GM19328 (cell line): Measurements from ENCODE around the gene ACSL6.

Experiments used
- ATAC-seq: cut with Tn5 transposase; IDR thresholded peaks from one replicate; pipeline ENCODE4 v1.9.1; 2021; ENCODE audit warnings: mild to moderate bottlenecking, moderate library complexity; ENCODE audit not compliant: unreplicated experiment

Gene ACSL6

DNA sequence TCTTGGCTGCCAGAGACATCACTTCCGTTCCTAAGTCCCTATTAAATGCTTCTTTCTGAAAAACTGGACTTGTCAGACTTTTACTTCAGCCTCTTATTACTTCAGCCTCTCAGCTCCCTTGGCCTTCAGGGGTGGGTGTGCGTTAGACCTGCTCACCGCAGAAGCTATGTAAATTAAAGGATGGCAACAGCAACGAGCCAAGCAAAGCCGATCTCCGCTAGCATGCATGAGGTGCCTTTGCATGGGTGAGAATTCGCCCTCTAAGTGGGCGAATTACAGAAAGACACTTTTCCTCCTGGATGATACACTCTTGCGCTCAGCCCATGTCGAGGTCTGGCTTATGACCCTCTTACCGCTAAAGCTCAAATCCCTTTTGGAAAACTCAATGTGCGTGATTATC lies 38.1 kb upstream of the ACSL6 start:
- no peak for ATAC-seq

DNA sequence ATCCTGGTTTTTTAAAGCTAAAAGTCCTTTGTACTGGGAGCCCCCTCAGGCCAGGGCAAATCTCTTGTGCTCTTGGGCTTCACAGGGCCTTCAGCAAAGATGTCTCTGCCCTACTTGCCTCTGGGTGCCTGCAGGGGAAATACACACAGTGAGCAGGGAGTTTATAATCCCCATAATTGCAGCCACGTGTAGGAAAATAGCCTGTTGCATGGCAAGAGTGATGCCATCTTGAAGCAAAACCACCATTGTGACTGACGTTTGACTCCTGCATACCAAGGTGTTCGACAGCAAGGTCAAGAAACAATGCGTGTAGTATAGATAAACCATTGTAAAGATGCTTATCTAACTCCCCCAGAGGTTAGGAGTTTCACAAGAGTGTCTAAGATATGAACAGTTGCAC lies 37.6 kb upstream of the ACSL6 start:
- no peak for ATAC-seq

DNA sequence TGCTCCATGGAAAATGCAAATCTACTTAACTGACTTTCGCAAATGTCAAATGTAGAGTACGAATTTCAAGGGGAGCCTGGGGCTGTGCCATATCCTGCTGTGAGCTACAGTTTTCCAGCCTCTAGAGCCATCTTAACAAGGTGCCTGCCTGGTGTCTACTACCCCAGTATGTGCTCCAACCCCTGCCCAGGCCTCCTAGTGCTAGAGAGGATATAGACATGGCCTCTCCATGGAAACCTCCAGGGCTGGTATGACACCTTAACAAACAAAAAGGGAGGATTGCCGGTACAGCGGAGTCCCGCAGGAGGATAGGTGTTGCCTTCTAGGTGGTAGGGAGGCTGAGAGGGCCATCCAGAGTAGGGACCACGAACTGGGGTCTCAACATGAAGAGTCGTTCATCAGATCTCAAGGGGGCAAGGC lies 35.4 kb upstream of the ACSL6 start:
- no peak for ATAC-seq

DNA sequence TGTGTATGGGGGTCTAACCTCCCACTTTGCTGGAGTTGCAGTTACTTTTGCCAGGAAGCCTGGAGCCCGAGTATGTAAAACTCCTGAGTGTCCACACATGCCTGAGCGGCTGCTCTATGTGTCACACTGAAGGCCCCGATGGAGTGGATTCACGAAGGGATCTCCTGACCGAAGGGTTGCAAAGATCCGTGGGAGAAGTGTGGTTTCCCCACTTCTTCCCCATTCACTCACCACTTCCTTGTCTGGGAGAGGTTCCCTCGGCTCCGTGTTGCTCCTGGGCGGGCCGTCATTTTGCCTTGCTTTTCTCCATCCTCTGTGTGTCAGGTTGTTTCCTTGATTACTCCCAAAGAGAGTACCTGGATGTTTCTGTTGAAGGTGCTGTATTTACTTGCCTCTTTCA lies 32.7 kb upstream of the ACSL6 start:
- no peak for ATAC-seq

DNA sequence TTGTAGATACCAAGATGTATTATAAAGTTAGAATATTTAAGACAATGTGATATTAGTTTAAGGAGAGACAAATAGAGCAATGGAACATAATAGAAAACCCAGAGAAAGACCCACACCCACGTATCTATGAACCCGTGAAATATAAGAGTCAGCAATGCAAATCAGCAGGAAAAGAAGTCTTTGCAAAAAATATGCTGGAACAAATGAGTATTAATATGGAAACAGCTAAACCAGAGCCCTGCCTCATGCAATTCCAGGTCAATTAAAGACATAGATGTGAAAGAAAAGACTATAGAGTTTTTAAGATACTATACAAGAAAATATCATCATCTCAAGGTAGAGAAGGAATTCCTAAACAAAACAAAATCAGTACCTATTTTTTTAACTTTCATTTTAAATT lies 25.9 kb upstream of the ACSL6 start:
- no peak for ATAC-seq

DNA sequence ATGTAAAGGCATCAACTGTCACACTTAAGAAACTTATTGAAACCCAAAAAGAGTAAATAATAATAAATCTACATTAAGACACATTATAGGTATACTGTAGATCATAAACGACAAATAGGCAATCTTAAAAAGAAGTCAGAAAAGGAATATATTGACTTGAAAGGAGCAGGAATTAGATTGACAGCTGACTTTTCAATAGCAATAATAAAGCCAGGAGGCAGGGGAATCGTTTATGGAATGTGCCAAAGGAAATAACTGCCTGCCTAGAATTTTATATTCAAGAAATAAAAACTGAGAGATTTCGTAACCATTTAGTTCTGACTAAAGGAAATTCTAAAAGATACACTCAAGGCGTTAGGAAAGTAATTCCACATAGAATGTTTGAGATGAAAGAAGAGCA lies 21.7 kb upstream of the ACSL6 start:
- ATAC-seq, result no peak

DNA sequence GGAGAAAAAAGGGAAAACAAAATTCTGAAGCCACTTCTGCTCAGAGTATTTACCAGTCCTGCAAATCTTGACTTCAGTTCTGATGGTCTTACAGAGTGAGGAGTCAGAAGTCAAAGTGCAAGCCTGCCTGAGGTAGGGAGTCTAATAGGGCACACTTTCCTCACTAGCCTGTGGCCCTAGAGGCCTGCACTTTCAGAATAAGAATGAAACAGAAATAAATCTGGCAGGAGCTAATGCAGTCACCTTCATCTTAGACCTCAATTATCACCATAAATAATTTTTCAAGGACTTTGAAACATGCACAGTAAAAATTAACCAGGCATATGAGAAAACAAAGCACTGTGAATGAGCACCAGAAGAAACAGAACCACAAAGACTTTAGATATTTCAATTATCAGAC lies 20.7 kb upstream of the ACSL6 start:
- ATAC-seq, result no peak

DNA sequence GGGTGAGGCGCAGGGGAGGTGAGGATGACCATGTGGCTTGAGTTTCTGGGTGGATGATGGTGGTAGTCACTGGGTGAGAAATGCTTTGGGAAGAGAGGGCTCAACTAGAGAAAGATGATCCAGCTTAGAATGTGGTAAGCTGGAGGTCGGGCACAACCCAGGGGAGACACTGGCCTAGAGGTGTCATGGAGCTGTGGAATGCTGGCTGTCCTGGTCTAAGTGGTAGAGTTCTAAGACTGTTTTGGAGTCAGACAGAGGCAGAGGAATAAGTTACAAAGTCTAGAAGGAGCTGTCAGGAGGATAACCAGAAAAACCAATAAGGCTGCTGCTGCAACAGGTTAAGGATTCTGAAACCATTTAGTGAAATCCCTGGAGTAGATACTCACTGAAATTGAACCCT lies 19.2 kb upstream of the ACSL6 start:
- ATAC-seq, result no peak

DNA sequence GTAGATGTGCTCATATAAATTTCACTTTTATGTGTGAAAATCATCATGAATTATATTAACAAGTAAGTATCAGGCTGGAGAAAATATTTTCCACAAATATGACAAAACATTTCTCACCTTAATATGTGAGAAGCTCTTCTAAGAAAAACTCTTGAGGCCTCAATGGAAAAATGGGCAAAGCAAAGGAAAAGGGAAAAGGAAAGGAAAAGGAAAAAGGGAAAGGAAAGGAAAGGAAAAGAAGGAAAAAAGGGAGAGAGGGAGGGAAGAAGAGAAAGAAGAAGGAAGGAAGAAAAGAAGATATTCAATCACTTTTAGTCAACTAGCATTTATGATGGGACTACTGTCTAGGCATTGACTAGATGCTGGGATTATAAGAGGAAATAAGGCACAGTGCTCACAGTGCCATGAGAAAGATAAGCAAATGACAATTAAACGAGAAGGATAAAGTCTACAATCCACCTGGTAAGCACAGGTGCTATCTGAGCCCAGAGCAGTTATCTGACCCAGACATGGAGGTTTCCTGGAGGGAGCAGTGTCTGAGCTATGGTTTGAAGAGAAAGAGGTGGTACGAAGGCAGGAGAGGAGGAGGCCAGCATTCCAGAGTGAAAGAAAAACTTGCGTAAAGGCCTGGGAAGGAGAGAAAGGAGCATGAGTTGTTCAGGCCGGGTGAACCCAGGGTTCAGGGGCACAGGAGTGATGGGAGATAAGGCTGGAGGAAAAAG lies 18.3 kb upstream of the ACSL6 start:
- no peak for ATAC-seq

DNA sequence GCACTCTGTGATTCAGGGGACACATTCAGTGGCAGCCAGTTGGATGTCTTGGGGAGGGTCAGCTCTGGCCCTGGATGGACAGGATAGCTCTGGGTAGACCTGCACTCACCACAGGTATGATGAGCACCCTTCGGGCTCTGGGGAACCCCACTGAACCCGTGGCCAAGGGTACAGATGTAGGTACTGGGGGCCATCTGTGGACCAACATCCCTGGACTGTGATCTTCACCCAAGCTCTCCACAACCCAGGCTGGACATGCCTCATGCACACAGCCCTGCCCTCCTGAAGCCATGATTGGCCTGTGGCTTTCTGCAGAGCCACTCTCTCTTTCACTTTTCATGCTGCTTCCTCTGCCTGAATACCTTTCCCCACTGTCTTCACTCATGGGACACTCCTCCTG lies 15.6 kb upstream of the ACSL6 start:
- no peak for ATAC-seq

DNA sequence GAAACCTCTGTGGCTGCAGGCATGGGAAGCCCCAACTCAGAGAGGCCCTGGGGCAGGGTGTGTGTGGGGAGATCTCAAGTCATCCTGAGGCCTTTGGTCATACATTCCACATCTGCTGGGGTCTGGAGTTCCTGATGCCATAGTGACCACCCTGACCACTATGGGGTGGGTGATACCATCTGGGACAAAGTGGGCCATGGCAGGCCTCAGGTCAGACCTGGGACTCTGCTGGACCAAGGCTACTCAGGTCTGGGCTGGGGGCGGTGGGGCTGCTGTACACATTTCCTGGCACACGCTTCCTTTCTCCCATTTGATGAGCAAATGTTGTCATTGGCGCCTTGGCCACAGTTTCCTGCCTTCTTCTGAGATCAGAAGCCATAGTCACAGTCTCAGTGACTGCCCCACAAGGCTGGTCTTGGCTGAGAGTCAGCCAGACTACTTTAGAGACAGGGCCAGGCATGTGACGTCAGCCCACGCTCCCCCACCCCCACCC lies 15.1 kb upstream of the ACSL6 start:
- no peak for ATAC-seq

DNA sequence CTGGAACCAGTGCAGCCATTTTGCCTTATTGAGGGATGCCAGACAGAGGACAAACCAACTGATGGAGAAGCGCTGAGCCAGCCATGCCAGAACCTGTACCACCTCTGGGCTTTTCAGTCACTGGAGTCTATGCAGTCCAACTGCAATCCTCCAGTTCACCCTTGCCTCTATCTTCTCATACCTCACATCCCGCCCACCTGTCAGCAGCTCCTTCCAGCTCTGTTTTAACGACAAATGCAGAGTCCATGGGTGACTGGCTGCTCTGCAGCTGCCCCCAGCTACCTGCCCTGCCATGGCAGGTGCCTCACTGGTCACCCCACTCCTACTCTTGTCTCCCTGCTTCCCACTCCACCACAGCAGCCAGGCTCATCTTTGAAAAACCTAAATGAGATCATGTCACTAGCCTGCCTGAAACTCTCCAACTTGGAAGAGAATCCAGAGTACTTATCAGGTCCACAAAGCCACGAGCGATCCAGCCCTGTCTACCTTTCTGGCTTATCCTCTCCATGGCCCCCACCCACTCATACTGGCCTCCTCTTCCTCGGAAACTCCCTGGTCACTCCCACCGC lies 14.0 kb upstream of the ACSL6 start:
- no peak for ATAC-seq

DNA sequence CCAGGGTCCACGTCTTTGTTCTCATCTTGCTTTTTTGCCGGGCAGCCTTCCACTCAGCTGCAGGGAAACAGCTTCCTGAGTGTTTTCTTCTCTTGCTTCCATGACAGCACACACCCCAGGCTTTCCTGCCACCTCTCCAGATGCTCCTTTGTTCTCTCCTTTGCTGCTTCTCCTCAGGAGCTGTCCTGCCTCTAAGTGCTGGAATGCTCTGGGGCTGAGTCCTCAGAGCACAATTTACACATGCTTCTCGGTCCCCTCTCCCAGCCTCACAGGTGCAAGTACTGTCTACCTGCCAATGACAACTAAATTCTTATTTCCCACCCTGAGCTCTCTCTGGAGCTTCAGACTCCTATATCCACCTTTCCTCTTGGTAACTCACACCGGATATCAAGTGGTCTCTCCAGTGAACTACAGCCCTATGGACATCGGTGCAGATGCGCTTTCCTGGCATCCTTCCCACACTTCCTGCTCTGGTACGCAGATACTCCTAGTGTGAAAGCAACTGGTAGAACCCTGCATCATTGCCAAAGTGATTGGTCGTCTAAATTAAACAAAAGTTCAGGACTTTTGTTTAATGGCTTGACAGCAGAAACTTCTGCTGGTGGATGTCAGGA lies 13.4 kb upstream of the ACSL6 start:
- no peak for ATAC-seq

DNA sequence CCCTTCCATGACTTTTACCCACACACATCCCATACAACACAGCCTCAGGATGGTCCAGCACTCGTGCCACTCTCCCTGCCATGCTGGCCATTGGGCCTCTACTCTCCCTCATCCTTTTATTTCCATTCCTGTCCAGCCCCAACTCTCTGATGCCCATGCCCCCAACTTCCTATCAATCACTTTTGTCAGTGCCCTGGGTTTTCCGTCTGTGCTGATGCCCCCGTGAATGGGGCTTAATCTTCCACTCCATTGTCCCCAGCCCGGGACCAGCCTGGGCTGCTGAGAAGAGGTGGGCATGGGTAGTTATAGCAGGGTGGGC lies 12.6 kb upstream of the ACSL6 start:
- ATAC-seq, result no peak

DNA sequence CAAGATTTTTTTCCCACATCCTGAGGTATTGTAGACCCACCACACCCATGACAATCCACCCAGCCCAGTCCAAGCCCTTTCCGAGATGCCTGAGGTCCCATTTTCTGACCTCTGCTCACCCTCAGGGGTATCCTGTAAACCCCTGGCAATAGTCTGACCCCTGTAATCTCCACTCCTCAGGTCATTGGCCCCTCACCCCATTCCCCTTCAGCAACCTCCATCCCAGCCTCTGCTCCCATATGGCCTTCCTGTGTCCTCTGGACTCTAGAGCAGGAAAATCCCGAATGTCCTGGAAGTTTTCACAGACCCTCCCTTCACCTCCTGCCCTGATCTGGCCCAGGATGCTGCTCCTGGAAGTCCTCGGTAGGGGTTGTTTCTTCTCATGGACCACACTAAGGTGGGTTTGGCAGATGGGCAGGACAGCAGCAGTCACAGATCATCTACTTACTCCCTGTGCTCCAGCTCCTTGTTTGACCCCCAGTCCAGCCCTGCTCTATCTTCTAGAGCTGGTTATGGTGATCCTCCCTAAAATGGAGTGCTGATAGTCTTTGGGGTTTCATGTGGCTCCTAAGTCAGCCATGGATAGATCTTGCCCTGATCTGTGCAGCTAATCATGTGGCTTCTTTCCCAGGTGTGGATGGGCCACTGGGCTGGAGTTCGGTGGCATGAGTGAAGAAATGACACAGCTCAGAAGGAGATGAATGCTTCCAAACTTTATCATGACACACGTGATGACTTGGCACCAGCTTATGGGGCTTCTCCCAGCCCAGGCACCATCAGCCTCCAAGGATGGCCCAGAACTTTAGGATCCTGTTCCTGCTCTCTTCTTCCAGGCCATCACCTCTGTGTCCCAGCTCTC lies 12.0 kb upstream of the ACSL6 start:
- ATAC-seq, result no peak

DNA sequence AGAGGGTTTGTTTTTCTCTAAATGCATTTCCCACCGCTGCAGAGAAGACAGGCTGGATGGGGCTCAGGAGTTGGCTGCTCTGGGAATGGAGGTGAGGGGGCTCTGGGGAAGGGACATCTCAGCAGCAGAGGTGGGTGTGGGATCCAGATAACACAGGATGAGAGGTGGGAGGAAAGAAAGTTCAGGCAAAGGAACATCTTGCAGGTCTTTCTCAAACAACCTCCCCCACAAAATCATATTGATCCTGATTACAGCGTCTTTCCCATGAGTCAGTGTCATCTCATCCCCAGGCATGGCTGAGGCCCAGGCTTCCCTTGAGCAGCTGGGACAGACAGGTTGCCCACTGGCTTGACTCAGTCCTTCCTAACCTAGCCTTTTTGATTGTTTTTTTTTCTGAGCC lies 11.3 kb upstream of the ACSL6 start:
- ATAC-seq, result no peak

DNA sequence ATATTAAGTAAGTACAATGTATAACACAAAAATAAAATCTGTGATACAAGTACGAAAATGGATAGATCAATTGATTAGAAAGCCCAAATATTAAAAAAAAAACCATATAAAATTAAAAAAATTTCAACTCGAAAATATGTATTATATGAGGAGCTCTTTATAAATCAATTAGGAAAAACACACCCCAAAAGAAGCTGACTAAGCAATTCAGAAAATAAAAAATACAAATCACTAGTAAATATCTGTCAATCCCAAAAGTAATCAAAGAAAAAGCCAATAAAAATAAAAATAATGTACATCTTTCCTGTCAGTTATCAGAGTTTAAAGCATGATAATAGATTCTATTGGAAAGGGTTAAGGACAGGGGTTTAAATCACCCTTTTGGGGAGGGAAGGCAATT lies 10.2 kb upstream of the ACSL6 start:
- no peak for ATAC-seq

DNA sequence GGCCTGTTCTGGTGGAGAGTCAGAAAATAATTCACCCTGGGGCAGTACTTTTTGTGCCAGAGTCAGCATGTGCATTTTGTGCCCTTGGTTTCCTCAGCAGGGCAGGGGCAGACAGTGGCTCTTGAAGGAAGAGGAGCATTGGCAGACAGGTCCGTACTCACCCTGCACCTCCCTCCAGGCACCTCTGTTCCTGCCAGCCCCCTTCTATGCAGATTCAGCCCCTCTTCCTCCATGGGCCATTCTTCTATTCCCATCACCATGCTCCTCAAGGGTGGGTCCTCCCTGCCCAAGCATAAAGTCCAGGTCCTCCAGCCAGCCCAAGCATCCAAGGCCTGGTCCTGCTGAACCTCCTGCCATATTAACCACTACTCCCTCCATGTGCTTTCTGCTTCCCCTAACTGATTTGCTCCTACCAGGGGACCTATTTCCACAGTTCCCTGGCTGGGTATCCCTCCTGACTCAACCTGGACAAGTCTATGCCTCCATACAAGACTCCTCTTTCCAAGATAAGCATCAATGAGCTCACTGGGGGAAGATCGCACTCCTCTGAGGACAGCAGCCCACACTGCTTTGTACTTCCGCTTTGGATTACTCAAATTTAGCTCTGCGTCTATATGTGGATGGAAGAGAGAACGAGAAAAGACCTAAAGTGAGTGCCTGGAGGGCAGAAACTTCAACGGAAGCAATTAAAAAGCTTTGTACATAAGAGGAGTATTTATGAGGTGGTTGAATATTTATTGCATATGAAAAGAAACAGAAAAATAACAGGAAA lies 9.3 kb upstream of the ACSL6 start:
- peak; percentile 19 for ATAC-seq

DNA sequence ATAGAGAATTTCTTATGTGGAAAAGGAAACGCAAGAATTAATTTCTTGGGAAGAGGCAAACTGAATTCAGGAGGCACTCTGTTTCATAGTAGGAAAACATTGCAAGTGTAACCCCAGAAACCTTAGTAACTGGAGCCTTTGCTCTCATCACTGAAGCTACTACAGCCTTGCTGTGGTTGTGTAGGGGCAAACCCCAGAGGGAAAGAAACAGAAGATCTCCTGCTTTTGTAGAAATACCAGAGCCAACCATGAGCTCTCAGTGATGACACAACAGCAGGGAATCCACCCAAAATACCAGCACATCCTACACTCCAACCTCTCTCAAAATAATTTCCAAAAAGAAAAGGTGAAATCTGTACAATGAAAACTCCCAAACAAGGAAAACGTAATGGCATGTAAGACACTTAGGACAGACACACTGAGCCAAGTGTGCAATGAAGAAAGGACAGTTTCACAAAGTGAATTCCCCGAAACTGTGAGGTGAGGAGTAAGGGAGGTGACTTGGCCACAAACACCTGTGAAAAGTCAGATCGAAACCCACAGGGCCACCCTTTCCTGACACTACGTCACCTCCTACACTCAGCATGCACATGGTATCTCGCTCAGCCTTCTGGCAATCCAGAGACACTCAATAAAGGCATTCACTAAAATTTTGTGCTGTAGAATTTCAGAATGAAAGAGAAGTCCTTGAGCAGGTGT lies 8.5 kb upstream of the ACSL6 start:
- ATAC-seq, result peak; percentile 98

DNA sequence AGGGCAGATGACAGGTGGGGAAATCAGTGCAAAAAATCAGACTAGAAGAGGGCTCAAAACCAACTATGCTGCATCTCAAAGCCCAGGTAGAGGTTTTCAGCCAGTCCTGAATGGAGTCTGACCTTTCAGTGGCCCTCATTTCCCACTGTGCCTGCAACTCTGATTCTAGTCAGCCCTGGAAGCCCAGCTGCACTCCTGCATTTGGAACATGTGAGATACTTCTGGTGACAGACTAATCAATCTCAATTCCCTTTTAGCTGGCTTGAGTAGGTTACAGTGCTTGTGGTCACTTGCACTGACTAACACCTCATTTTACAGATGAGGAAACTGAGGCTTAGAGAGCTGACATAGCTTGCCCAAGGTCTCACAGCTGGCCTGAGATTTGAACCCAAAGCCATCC lies 7.9 kb upstream of the ACSL6 start:
- ATAC-seq, result no peak
